Thymus (tissue), 11 donors: Measurements from ENCODE around the gene IRF7. TPM values are rescaled to one million over a fixed set of nuclear protein-coding genes. Genes with fewer than 3 reads are reported as not detected.

ENCODE experiments used
- DNase-seq, 9 donors: peaks; one replicate each; pipeline ENCODE4 v3.0.0-alpha.2; 2013; ENCODE audit warnings: low spot score in 9 of 9, low read depth in 6 of 9, missing footprints in 1 of 9
- H3K27ac ChIP-seq, 2 donors: one replicate each; pipeline ENCODE4 v1.5.1; 2013; ENCODE audit warnings: control low read depth in 1 of 2, low read depth in 1 of 2, low read length in 1 of 2, mild to moderate bottlenecking in 1 of 2, moderate library complexity in 1 of 2
- H3K27me3 ChIP-seq, 2 donors: one replicate each; pipeline ENCODE4 v1.5.1; 2013; ENCODE audit warnings: low read length in 1 of 2; ENCODE audit not compliant: control insufficient read depth in 2 of 2, insufficient read depth in 1 of 2
- H3K36me3 ChIP-seq, 2 donors: one replicate each; pipeline ENCODE4 v1.5.1; 2013; ENCODE audit warnings: low read length in 1 of 2, mild to moderate bottlenecking in 1 of 2, moderate library complexity in 1 of 2; ENCODE audit not compliant: control insufficient read depth in 2 of 2, insufficient read depth in 2 of 2
- H3K4me1 ChIP-seq, 2 donors: one replicate each; pipeline ENCODE4 v1.5.1; 2013; ENCODE audit warnings: low read length in 2 of 2; ENCODE audit not compliant: control insufficient read depth in 2 of 2, insufficient read depth in 2 of 2
- H3K4me3 ChIP-seq, 2 donors: one replicate each; pipeline ENCODE4 v1.5.1; 2013; ENCODE audit warnings: low read length in 2 of 2, control low read depth in 1 of 2, mild to moderate bottlenecking in 1 of 2
- H3K9me3 ChIP-seq, 2 donors: one replicate each; pipeline ENCODE4 v1.5.1; 2013; ENCODE audit warnings: low read length in 1 of 2, mild to moderate bottlenecking in 1 of 2; ENCODE audit not compliant: control insufficient read depth in 2 of 2, insufficient read depth in 1 of 2
- WGBS: extraction: QIAGEN DNeasy Blood & Tissue Kit; methylation state at CpG from one replicate; pipeline ENCODE4 v1.1.7; 2013; 5-methylcytosine and 5-hydroxymethylcytosine counted together
- polyA plus RNA-seq: library from polyadenylated mRNA; stranded (reverse); fragments of 200-250 nt; gene quantifications from one replicate; pipeline ENCODE4 v1.2.3, GENCODE V29; 2013
- total RNA-seq: library from RNA; stranded (reverse); fragments of 120-200 nt; gene quantifications from one replicate; pipeline ENCODE4 v1.2.4, GENCODE V29; 2013
- donor health status: healthy.

The IRF7 gene
- total and polyA plus RNA-seq, 2 donors = 44.5 to 102 TPM

GRCh38 chr11:620201-620600 is 4.5 kb upstream of the IRF7 start:
- Histone ChIP-seq H3K9me3 (no peaks in the 10 kb centered on the region), H3K27me3 (peaks cover 4 to 9% of the 10 kb centered on the region in 2 donors), H3K4me3 (no peak overlapping the region), H3K27ac (no peak overlapping the region), H3K4me1 (peaks cover 4 to 14% of the 10 kb centered on the region in 2 donors), H3K36me3 (peaks cover 4 to 10% of the 10 kb centered on the region in 2 donors)
- no peak for DNase-seq
- WGBS = 97% methylated on average over 13 of the region's 13 CpGs

DNA sequence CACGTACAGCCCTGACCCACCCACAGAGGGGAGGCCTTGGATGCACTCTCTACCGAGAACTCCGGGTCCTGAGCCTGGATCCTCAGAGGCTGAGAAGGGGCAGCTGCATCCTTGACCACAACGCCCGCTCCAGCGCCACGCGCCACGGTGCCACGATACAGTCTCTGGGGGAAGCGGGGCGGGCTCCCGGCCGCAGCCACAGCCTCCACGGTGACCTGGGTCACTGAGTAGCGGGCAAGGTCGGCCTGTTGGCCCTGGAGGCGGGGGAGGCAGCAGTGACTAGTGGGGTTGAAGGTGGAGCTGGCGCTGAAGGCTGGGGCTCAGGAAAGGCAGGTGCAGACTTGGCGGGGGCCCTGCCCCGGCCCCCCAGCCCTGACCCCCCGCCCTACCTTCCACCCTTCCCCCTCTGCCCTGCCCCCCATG is 3.9 kb upstream of the IRF7 start:
- H3K4me1 ChIP-seq = peaks cover 9 to 18% of the 10 kb centered on the region in 2 donors
- WGBS = 98% methylated on average over 22 of the region's 22 CpGs
- H3K27me3 ChIP-seq = peaks cover 0 to 4% of the 10 kb centered on the region in 2 donors
- peaks cover 4 to 11% of the 10 kb centered on the region in 2 donors for H3K36me3 ChIP-seq
- H3K27ac ChIP-seq = no peak overlapping the region
- DNase-seq = no peak
- no peaks in the 10 kb centered on the region for H3K9me3 ChIP-seq
- H3K4me3 ChIP-seq = no peak overlapping the region

DNA sequence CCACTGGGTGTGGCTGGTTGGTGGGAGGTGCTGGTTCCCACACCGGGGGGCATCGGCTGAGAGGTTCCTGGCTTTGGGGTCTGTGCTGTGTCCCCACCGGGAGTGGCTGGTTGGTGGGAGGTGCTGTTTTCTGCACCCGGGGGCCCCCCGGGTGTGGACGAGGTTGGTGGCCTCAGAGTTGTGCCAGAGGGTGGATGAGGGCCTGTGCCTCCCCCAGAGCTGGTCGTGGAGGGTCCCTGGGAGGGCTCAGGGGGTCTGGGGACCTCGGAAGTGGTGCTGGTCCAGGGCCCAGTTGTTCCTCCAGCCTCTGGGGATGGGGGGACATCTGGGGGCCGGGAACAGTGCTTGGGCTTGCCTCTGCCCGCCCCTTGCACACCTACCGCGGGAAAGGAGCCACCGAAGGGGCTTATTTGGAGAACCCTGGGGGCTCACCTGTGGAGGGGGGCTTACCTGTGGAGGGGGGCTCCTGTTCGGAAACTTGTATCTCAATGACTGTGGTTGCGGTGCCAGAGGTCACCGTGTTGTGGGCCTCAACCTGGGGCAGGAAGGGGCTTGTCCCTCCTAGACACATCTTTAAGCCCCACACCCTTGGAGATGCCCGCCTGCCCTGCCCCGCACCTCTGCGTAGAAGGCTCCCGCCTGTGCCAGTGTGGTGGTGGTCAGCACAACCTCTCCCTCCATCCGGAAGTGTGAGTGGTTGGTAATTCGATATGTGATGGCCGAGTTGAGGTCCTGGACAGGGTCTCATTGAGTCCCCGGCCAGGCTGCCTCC is 3.3 kb upstream of the IRF7 start:
- H3K4me1 ChIP-seq = peaks cover 9 to 24% of the 10 kb centered on the region in 2 donors
- no peak for DNase-seq
- no peaks in the 10 kb centered on the region for H3K9me3 ChIP-seq
- WGBS = 98% methylated on average over 24 of the region's 24 CpGs
- no peak overlapping the region for H3K4me3 ChIP-seq
- peaks cover 10 to 17% of the 10 kb centered on the region in 2 donors for H3K36me3 ChIP-seq
- H3K27me3 ChIP-seq = no peaks in the 10 kb centered on the region
- H3K27ac ChIP-seq = no peak overlapping the region

DNA sequence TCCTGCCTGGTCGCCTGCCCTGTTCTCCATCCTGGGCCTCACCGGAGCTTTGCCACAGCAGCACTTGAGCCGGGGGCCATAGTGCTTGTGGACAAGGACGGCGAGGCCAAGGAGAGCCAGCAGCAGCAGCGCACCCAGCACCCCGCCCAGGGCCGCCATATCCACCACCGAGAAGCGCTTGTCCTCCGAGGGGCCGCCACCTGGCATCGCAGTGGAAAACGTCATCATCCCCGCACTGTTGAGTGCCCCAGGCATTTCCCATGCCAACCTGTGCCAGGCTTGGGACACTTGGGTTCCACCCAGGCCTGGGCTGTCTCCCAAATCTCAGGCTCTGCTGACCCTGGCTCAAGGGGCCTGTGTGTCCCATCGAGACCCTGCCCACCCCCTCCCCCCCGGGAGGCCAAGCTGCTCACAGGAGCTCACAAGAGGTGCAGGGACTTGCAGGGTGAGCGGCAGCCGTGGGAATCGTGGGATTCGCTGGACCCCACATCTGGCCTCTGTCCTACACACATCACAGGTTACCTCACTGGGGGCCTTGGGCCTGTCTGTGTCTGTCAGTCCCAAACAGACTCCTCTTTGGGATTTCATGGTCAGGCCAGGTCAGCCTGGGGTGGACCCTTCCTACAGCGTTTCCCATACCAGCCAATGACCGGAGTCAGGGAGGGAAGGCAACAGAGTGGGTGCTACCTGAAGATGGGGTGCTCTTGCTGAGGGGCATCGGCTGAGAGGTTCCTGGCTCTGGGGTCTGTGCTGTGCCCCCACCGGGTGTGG is 2.3 kb upstream of the IRF7 start:
- Histone ChIP-seq H3K27me3 (no peaks in the 10 kb centered on the region), H3K27ac (no peak overlapping the region), H3K36me3 (peaks cover 18 to 21% of the 10 kb centered on the region in 2 donors), H3K4me1 (peaks cover 9 to 29% of the 10 kb centered on the region in 2 donors), H3K4me3 (no peak overlapping the region), H3K9me3 (no peaks in the 10 kb centered on the region)
- DNase-seq = no peak
- 95% methylated on average over 25 of the region's 25 CpGs for WGBS

DNA sequence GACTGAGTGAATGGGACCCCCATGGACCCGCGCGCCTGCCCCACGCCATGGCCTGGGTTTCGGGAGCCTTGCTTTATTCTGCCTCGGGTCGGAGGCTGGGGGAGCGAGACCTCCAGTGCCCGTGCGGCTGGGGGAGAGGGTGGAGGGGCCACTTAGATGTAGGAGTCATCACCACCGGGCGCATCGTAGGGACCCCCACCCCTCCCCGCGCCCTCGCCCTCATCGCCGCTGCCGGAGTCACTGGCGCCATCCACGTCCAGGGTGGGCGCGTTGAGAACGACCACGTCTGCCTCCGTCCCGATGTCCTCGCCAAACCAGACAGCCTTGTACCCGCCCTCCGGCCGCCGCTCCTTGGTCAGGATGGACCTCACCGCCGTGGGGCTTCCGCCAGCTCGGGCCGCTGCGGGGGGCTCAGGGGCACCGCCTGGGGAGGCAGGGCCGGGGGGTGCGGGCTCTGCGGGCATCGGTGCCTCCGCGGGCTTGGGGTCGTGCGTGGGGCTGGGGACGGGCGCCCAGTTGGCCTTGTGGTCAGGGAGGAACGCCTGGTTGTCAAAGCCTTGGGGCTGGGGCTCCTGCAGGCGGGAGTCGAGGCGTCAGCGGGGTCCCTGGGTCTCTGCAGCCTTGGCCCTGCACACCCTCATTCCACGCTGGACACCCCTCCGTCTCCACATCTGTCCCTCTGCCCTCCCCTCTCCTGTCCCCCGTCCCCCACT is 1.6 kb upstream of the IRF7 start:
- H3K36me3 ChIP-seq = peaks cover 25 to 29% of the 10 kb centered on the region in 2 donors
- peaks cover 9 to 29% of the 10 kb centered on the region in 2 donors for H3K4me1 ChIP-seq
- no peak overlapping the region for H3K4me3 ChIP-seq
- no peak overlapping the region for H3K27ac ChIP-seq
- DNase-seq = no peak
- no peaks in the 10 kb centered on the region for H3K9me3 ChIP-seq
- H3K27me3 ChIP-seq = no peaks in the 10 kb centered on the region
- WGBS = 94% methylated on average over 57 of the region's 57 CpGs

- H3K4me1 ChIP-seq = peaks cover 9 to 29% of the 10 kb centered on the region in 2 donors
- no peaks in the 10 kb centered on the region for H3K9me3 ChIP-seq
- H3K27me3 ChIP-seq = no peaks in the 10 kb centered on the region
- H3K4me3 ChIP-seq = peak overlapping the region; percentile 66 to 94
- H3K27ac ChIP-seq = peak overlapping the region; percentile 86 to 98
- no peak for DNase-seq
- peaks cover 32 to 37% of the 10 kb centered on the region in 2 donors for H3K36me3 ChIP-seq
- 59% methylated on average over 39 of the region's 39 CpGs for WGBS
Observed at GRCh38 chr11:616320-617198, 809 bp upstream of the IRF7 start.

DNA sequence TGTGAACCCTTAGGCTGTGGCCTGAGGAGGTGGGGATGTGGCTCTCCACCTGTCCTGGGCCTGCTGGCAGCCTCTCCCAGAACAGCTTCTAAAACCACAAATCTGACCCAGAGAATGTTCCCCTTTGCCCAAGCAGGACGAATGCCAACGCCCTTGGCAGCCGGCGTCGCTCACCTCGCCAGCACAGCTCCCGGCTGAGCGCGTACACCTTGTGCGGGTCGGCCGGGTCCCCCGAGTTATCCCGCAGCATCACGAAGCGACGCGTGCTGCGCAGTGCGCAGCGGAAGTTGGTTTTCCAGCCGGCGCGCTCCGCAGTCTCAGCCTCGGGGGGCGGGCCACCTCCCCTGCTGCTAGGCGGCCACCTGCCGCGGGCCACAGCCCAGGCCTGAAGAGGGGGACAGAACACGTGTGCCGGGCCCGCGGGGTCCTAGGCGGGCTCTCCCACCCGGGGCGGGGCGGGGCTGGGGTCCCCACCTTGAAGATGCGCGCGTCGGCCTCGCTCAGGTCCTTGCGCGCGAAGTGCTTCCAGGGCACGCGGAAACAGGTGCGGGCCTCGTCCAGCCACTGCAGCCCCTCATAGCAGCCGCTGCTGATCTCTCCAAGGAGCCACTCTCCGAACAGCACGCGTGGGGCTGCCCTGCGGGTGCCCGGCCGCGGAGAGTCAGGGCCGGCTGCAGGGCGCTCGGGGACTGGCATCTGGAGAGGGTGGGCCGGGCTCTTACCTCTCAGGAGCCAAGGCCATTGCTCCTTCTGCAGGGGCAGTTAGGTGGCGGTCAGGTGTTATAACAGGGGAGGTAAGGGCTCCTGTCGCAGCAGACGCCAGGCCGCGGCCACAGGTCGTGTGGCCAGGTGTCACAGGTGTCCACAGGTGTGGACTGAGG is 887 bp downstream of the IRF7 start:
- no peaks in the 10 kb centered on the region for H3K9me3 ChIP-seq
- peak overlapping the region; percentile 86 to 98 for H3K27ac ChIP-seq
- WGBS = 80% methylated on average over 68 of the region's 68 CpGs
- DNase-seq = no peak
- H3K4me1 ChIP-seq = peaks cover 9 to 29% of the 10 kb centered on the region in 2 donors
- H3K4me3 ChIP-seq = peak overlapping the region; percentile 66 to 94
- H3K36me3 ChIP-seq = peaks cover 49 to 53% of the 10 kb centered on the region in 2 donors
- no peaks in the 10 kb centered on the region for H3K27me3 ChIP-seq
